Heart right ventricle (tissue), 16 donors: Measurements from ENCODE around the gene RAB22A. TPM values are rescaled to one million over a fixed set of nuclear protein-coding genes. Genes with fewer than 3 reads are reported as not detected.
A peak's percentile ranks its signal among the peaks of the same experiment; 100 is the strongest.

ENCODE experiments used
- ATAC-seq, 8 donors: fragments of 200-7000 bp; cut with Tn5 transposase; one replicate each; pipeline ENCODE4 v1.9.1; 2020; ENCODE audit warnings: mild to moderate bottlenecking in 8 of 8, moderate library complexity in 8 of 8, moderate number of reproducible peaks in 1 of 8
- DNase-seq, 2 donors: peaks; one replicate each; pipeline ENCODE4 v3.0.0-alpha.2; 2020
- H3K27ac ChIP-seq, 10 donors: fragments of 200-600 bp; sonication (generic) in 2 of 10; one replicate each; pipeline versions ENCODE4 v1.5.0 to v1.8.0; 2020 to 2022; ENCODE audit warnings: mild to moderate bottlenecking in 3 of 10
- H3K27me3 ChIP-seq, 7 donors: fragments of 200-600 bp; one replicate each; pipeline ENCODE4 v1.8.0; 2021 to 2022; ENCODE audit warnings: mild to moderate bottlenecking in 2 of 7
- H3K36me3 ChIP-seq, 9 donors: fragments of 200-600 bp; sonication (generic) in 1 of 9; one replicate each; pipeline versions ENCODE4 v1.5.0 to v1.8.0; 2020 to 2022; ENCODE audit warnings: mild to moderate bottlenecking in 2 of 9
- H3K4me1 ChIP-seq, 9 donors: fragments of 200-600 bp; sonication (generic) in 1 of 9; one replicate each; pipeline versions ENCODE4 v1.5.0 to v1.8.0; 2020 to 2022; ENCODE audit warnings: mild to moderate bottlenecking in 4 of 9
- H3K4me3 ChIP-seq, 10 donors: fragments of 200-600 bp; sonication (generic) in 2 of 10; one replicate each; pipeline versions ENCODE4 v1.5.0 to v1.8.0; 2020 to 2022; ENCODE audit warnings: mild to moderate bottlenecking in 7 of 10, moderate library complexity in 2 of 10
- H3K9me3 ChIP-seq, 11 donors: fragments of 200-600 bp in 10 of 11; sonication (generic) in 2 of 11; one replicate each; pipeline versions ENCODE4 v1.5.0 to v1.8.0; 2013 to 2022; ENCODE audit warnings: mild to moderate bottlenecking in 2 of 11, control low read depth in 1 of 11, moderate library complexity in 1 of 11
- WGBS, 2 donors: extraction: QIAGEN DNeasy Blood & Tissue Kit; methylation state at CpG; one replicate each; pipeline ENCODE4 v1.1.7; 2013; ENCODE audit warnings: inconsistent platforms in 1 of 2; 5-methylcytosine and 5-hydroxymethylcytosine counted together
- intact Hi-C, 10 donors: fragments of 100-400 bp; cut with DNase I; formaldehyde crosslinking; loops; one replicate each; pipeline versions ENCODE4 v1.11.1 to v1.14.2; 2022
- polyA plus RNA-seq, 2 donors: library from polyadenylated mRNA; stranded (reverse); fragments of 200-250 nt; gene quantifications; one replicate each; pipeline ENCODE4 v1.2.3, GENCODE V29; 2013
- total RNA-seq, 10 donors: library from RNA; stranded (reverse); fragmentation: NEBNext Ultra II Directional in 3 of 10; extraction: Animal tissue kit (Norgen Biotek cat#: 25700) in 3 of 10; gene quantifications; one replicate each; pipeline versions ENCODE4 v1.2.1 to v1.2.4, GENCODE V29; 2021 to 2023
- TF ChIP-seq, protein P1 (sequence below), 9 donors: fragments of 200-600 bp; sonication (generic) in 2 of 9; IDR thresholded peaks; one replicate each; pipeline versions ENCODE4 v1.5.0 to v1.8.0; 2021 to 2022; ENCODE audit warnings: antibody characterized with exemption in 9 of 9, mild to moderate bottlenecking in 5 of 9, moderate library complexity in 1 of 9
- donor health status: Arrhythmogenic right ventricular cardiomyopathy.
- donor health status: ischemic (EF 13 %, LVEDD 7.1; RV severe dilation, severe dysfunction).
- donor health status: healthy with polysubstance abuse.
- donor health status: DM: no; HTN: yes; CAD: no.
- donor health status: DM: no; HTN: no; CAD: no.
- donor health status: ischemic (EF 25% LVEDD 6.9; RV normal size, moderate dysfunction).
- donor health status: ischemic (EF 25% LVEDD 5.7; RV mildly dilated, moderate dysfunction).
- donor health status: healthy.
- donor health status: DM: yes; HTN: yes; CAD: no.
- donor health status: Ischemic cardiomyopathy.
- donor health status: ischemic (EF 35%, LVEDD 5.7; RV mildly dilated, moderate dysfunction).
- donor health status: nonischemic (EF 11% LVEDD 7.7; RV severe dilation, severe dysfunction).
- donor health status: DM: yes; HTN: yes; CAD: no.
- donor health status: PGD.
- donor health status: ischemic (EF 29% LVEDD 5.4; RV normal size, mild dysfunction).
- donor health status: nonischemic (EF 23%, LVEDD 6.1; RV moderate dilation, normal function).

The RAB22A gene
- total and polyA plus RNA-seq, 12 donors, result 4.2 to 8.5 (median 6.8) TPM

DNA sequence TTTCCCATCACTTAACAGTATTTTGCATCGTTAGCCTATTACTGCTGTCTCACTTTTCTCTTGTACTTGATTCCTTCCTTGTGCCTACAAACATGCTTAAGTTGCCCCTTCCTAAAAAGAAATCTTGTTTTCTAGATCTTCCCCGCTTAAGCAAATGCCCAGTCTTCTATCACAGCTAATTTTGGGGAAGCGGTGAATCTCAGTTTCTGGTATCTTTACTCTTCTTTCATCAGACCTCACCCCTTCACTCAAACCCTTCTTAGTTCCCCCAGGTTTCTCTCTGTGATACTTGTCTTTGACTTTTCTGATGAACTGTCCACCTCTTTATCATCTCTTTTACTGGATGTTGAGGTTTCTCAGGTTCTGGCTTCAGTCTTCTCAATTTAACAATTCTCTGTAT lies 93.8 kb downstream of the RAB22A start:
- DNase-seq, result no peak
- Histone ChIP-seq H3K27me3 (no peaks in the 10 kb centered on the region), H3K27ac (no peak overlapping the region), H3K4me1 (peaks cover 0 to 86% (median 64%) of the 10 kb centered on the region in 9 donors), H3K9me3 (no peaks in the 10 kb centered on the region), H3K36me3 (no peaks in the 10 kb centered on the region), H3K4me3 (no peak overlapping the region)
- intact Hi-C loops, result no loop called here
- TF ChIP-seq, protein P1, sequence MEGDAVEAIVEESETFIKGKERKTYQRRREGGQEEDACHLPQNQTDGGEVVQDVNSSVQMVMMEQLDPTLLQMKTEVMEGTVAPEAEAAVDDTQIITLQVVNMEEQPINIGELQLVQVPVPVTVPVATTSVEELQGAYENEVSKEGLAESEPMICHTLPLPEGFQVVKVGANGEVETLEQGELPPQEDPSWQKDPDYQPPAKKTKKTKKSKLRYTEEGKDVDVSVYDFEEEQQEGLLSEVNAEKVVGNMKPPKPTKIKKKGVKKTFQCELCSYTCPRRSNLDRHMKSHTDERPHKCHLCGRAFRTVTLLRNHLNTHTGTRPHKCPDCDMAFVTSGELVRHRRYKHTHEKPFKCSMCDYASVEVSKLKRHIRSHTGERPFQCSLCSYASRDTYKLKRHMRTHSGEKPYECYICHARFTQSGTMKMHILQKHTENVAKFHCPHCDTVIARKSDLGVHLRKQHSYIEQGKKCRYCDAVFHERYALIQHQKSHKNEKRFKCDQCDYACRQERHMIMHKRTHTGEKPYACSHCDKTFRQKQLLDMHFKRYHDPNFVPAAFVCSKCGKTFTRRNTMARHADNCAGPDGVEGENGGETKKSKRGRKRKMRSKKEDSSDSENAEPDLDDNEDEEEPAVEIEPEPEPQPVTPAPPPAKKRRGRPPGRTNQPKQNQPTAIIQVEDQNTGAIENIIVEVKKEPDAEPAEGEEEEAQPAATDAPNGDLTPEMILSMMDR (IDR thresholded peaks at IDR 0.05), result no peak
- WGBS, 2 donors, result 92 to 98% methylated on average over 3 of the region's 3 CpGs
- no peak for ATAC-seq

DNA sequence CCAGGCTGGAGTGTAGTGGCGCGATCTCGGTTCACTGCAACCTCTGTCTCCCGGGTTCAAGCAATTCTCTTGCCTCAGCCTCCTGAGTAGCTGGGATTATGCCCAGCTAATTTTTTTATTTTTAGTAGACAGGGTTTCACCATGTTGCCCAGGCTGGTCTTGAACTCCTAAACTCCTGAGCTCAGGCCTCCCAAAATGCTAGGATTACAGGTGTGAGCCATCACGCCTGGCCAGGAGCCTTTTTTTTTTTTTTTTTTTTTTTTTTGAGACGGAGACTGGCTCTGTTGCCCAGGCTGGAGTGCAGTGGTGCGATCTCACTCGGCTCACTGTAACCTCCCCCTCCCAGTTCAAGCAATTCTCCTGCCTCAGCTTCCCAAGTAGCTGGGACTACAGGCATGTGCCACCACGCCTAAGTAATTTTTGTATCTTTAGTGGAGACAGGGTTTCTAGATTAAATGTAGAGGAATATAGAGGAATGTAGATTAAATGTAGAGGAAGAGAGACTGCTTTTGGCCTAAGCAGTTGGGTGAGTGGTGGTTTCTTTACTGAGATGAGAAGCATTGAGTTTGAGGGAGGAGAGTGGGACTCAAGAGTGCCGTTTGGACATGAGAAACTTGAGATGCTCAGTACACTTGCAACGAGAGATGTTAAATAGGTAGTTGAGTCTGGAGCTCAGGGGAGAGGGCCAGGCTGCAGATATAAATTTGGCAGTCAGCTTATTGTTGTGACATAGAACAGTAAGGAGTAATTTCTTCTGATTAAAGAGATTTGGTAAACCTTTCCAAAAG lies 96.2 kb downstream of the RAB22A start:
- WGBS, 2 donors, result 72 to 79% methylated on average over 11 of the region's 11 CpGs
- ATAC-seq (no peak), DNase-seq (no peak)
- Histone ChIP-seq H3K27ac (peak overlapping the region in 2 of 10 donors; percentile 28 to 40), H3K36me3 (no peaks in the 10 kb centered on the region), H3K27me3 (no peaks in the 10 kb centered on the region), H3K4me3 (no peak overlapping the region), H3K9me3 (no peaks in the 10 kb centered on the region), H3K4me1 (peaks cover 2 to 86% (median 64%) of the 10 kb centered on the region in 9 donors)
- TF ChIP-seq, protein P1 (IDR thresholded peaks at IDR 0.05), result no peak
- intact Hi-C loops, result no loop called here

DNA sequence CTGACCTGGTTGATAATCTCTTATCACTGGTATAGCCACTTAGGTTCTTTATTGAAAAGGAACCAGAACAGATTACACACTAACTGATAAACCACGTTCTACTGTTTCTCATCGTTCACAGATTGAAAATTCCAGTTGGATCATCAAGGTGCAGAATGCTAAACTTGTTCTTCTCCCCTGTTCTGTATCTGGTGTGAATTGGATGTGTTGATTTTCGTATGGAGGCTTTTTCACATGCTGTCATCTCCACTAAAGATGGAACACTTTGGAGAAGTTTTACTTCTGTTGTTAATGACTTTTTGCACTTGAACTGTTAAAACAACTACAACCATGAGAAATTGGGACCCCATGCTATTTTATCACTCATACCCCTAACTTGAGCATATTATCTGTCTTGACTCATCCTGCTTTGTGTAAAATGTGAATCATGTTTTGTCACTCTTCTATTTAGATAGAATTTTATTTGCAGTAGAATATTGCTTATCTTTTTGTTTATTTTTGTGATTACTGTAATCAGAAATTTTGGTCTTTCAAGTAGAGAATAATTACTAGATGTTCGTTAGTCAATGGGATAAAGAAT lies 97.0 kb downstream of the RAB22A start:
- intact Hi-C loops, result no loop called here
- TF ChIP-seq, protein P1 (IDR thresholded peaks at IDR 0.05), result no peak
- peak overlapping the region in 2 of 10 donors; percentile 28 to 40 for H3K27ac ChIP-seq
- no peak for ATAC-seq
- H3K4me1 ChIP-seq, result peaks cover 2 to 79% (median 56%) of the 10 kb centered on the region in 9 donors
- H3K4me3 ChIP-seq, result no peak overlapping the region
- no peaks in the 10 kb centered on the region for H3K9me3 ChIP-seq
- H3K27me3 ChIP-seq, result no peaks in the 10 kb centered on the region
- WGBS, 2 donors, result 33 to 39% methylated on average over 4 of the region's 4 CpGs
- DNase-seq, result no peak
- no peaks in the 10 kb centered on the region for H3K36me3 ChIP-seq

DNA sequence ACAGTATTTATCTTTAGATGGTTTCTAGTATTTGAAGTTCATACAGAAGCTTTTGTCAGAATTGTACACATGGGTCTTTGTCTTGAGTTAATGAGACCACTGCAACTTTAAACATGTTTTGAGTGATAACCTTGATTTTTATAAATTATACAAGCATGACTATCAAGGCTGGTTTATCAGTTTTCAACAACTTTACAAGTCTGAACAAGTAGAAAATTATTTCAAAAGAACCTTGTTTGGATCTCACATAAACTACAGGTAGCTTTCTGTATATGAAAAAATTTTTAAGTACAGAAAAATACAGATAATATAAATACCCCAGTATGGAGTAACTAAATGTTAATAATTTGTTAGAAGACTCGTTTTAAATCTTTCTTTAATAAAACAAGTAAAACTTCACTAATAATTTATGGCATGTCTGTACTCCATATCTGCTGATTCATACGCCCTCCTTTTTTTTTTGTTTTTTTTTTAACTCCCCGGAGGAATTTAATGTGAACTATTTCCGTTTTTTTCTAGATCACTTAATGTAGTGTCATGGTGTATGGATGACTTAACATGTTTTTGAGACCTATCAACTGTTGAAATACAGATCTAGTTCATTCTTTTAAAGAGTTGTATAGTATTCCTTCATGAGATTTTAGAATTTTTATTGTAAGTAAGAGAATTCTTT lies 97.8 kb downstream of the RAB22A start:
- Histone ChIP-seq H3K27me3 (no peaks in the 10 kb centered on the region), H3K4me3 (no peak overlapping the region), H3K4me1 (peaks cover 2 to 73% (median 54%) of the 10 kb centered on the region in 9 donors), H3K27ac (peak overlapping the region in 3 of 10 donors; percentile 0 to 62 (median 17)), H3K9me3 (no peaks in the 10 kb centered on the region), H3K36me3 (no peaks in the 10 kb centered on the region)
- intact Hi-C loops, result no loop called here
- ATAC-seq, result no peak
- no peak for DNase-seq
- TF ChIP-seq, protein P1 (IDR thresholded peaks at IDR 0.05), result no peak
- 50 to 68% methylated on average over 4 of the region's 4 CpGs for WGBS, 2 donors
